ENCODE data around the gene SGPL1.
"Not testable (repeated sequence)": the region's sequence is repeated elsewhere in the genome, so short reads cannot be mapped to it uniquely, and the experiment has no call there.

Gene SGPL1

GRCh38 chr10:70843776-70844489 lies 28.2 kb downstream of the SGPL1 start:
- no peak for DNase-seq (ENCODE audit: low spot score)

GRCh38 chr10:70845256-70845655 lies 29.5 kb downstream of the SGPL1 start:
- DNase-seq (ENCODE audit: low spot score): no peak

- no peak for DNase-seq (ENCODE audit: low spot score)
These were observed 30.1 kb downstream of the SGPL1 start for GRCh38 chr10:70845816-70846215.

- no peak for DNase-seq (ENCODE audit: low spot score)
These were observed 31.0 kb downstream of the SGPL1 start for GRCh38 chr10:70846795-70847194.

GRCh38 chr10:70847659-70848360 lies 32.1 kb downstream of the SGPL1 start:
- no peak for DNase-seq (ENCODE audit: low spot score)

GRCh38 chr10:70849582-70850016 lies 33.9 kb downstream of the SGPL1 start:
- DNase-seq (ENCODE audit: low spot score): no peak

- no peak for DNase-seq (ENCODE audit: low spot score)
These were observed 34.3 kb downstream of the SGPL1 start for GRCh38 chr10:70850097-70850496.

GRCh38 chr10:70851597-70852475 lies 36.1 kb downstream of the SGPL1 start:
- no peak for DNase-seq (ENCODE audit: low spot score)

- DNase-seq (ENCODE audit: low spot score): no peak
These were observed 37.3 kb downstream of the SGPL1 start for GRCh38 chr10:70853038-70853437.

GRCh38 chr10:70853457-70853856 lies 37.7 kb downstream of the SGPL1 start:
- no peak for DNase-seq (ENCODE audit: low spot score)

GRCh38 chr10:70856454-70856853 lies 40.7 kb downstream of the SGPL1 start:
- DNase-seq (ENCODE audit: low spot score): no peak

GRCh38 chr10:70858759-70859158 lies 43.0 kb downstream of the SGPL1 start:
- no peak for DNase-seq (ENCODE audit: low spot score)

GRCh38 chr10:70861495-70862197 lies 45.9 kb downstream of the SGPL1 start:
- DNase-seq (ENCODE audit: low spot score): not testable (repeated sequence)

- no peak for DNase-seq (ENCODE audit: low spot score)
These were observed 47.9 kb downstream of the SGPL1 start for GRCh38 chr10:70863470-70864160.

GRCh38 chr10:70864935-70865334 lies 49.2 kb downstream of the SGPL1 start:
- no peak for DNase-seq (ENCODE audit: low spot score)

GRCh38 chr10:70866424-70866823 lies 50.7 kb downstream of the SGPL1 start:
- DNase-seq (ENCODE audit: low spot score): no peak

GRCh38 chr10:70872291-70872690 lies 56.5 kb downstream of the SGPL1 start:
- DNase-seq (ENCODE audit: low spot score): no peak

GRCh38 chr10:70874061-70874460 lies 58.3 kb downstream of the SGPL1 start:
- no peak for DNase-seq (ENCODE audit: low spot score)

GRCh38 chr10:70879207-70879606 lies 63.5 kb downstream of the SGPL1 start:
- DNase-seq (ENCODE audit: low spot score): no peak

GRCh38 chr10:70880077-70880534 lies 64.4 kb downstream of the SGPL1 start:
- DNase-seq (ENCODE audit: low spot score): peak; percentile 74

- DNase-seq (ENCODE audit: low spot score): peak; percentile 30
These were observed 69.0 kb downstream of the SGPL1 start for GRCh38 chr10:70884741-70885140.

Measured in kidney capillary endothelial cell (primary cell).